Spleen (tissue), 11 donors: ENCODE measurements around the gene TICRR. TPM values are rescaled to one million over a fixed set of nuclear protein-coding genes. Genes with fewer than 3 reads are reported as not detected.

Experiments
- DNase-seq: peaks from one replicate; pipeline ENCODE4 v3.0.0-alpha.2; 2020
- H3K27ac ChIP-seq, 8 donors: fragments of 200-600 bp; sonication (generic) in 7 of 8; 1 replicate in 4 of 8; 2 replicates in 4 of 8; pipeline versions ENCODE4 v1.5.0 to v1.8.0; 2016 to 2021; ENCODE audit warnings: inconsistent platforms in 4 of 8, mild to moderate bottlenecking in 4 of 8, moderate library complexity in 1 of 8
- H3K27me3 ChIP-seq, 7 donors: fragments of 200-600 bp; sonication (generic) in 6 of 7; replicated peaks in 1 of 7; 1 replicate in 4 of 7; 2 replicates in 3 of 7; pipeline versions ENCODE4 v1.5.0 to v1.8.0; 2016 to 2021; ENCODE audit warnings: inconsistent platforms in 3 of 7, mild to moderate bottlenecking in 1 of 7
- H3K36me3 ChIP-seq, 6 donors: fragments of 200-600 bp; sonication (generic) in 5 of 6; 1 replicate in 4 of 6; 2 replicates in 2 of 6; pipeline versions ENCODE4 v1.5.0 to v1.8.0; 2016 to 2021; ENCODE audit warnings: inconsistent platforms in 2 of 6
- H3K4me1 ChIP-seq, 6 donors: fragments of 200-600 bp; sonication (generic) in 5 of 6; 1 replicate in 3 of 6; 2 replicates in 3 of 6; pipeline versions ENCODE4 v1.5.0 to v1.8.0; 2016 to 2021; ENCODE audit warnings: inconsistent platforms in 3 of 6
- H3K4me3 ChIP-seq, 8 donors: fragments of 200-600 bp; sonication (generic) in 7 of 8; 1 replicate in 4 of 8; 2 replicates in 4 of 8; pipeline versions ENCODE4 v1.5.0 to v1.8.0; 2016 to 2021; ENCODE audit warnings: inconsistent platforms in 4 of 8, mild to moderate bottlenecking in 4 of 8, moderate library complexity in 2 of 8
- H3K9me3 ChIP-seq, 8 donors: fragments of 200-600 bp; sonication (generic) in 7 of 8; 1 replicate in 4 of 8; 2 replicates in 4 of 8; pipeline versions ENCODE4 v1.5.0 to v1.8.0; 2016 to 2021; ENCODE audit warnings: inconsistent platforms in 4 of 8
- POLR2A ChIP-seq, 3 donors: fragments of 450-650 bp; IDR thresholded peaks; one replicate each; pipeline ENCODE4 v1.5.1; 2017; ENCODE audit warnings: antibody characterized with exemption in 3 of 3, mild to moderate bottlenecking in 1 of 3
- POLR2AphosphoS5 ChIP-seq, 3 donors: sonication (generic); formaldehyde crosslinking; IDR thresholded peaks; one replicate each; pipeline ENCODE4 v1.5.1; 2017; ENCODE audit warnings: antibody characterized with exemption in 3 of 3
- WGBS, 5 donors: extraction: QIAGEN DNeasy Blood & Tissue Kit in 3 of 5; methylation state at CpG; one replicate each; pipeline versions ENCODE4 v1.1.5 to v1.1.7; 2013 to 2018; 5-methylcytosine and 5-hydroxymethylcytosine counted together
- intact Hi-C: fragments of 100-400 bp; cut with DNase I; formaldehyde crosslinking; loops from one replicate; pipeline ENCODE4 v1.15.0; 2023; ENCODE audit warnings: low total_unique reads
- polyA plus RNA-seq, 3 donors: library from polyadenylated mRNA; stranded (reverse); fragments of 200-250 nt; gene quantifications; one replicate each; pipeline ENCODE4 v1.2.1, GENCODE V29; 2013
- total RNA-seq, 7 donors: library from RNA; depleted of rRNA in 3 of 7; stranded (reverse); fragments of >200 nt in 3 of 7; fragmentation: NEBNext Ultra II Directional in 4 of 7; extraction: Animal tissue kit (Norgen Biotek cat#: 25700) in 4 of 7; gene quantifications; one replicate each; pipeline versions ENCODE4 v1.1.0 to v1.2.1, GENCODE V29; 2016 to 2021
- TF ChIP-seq, protein P1 (sequence below), 11 experiments: fragments of 200-600 bp in 7 of 11; fragments of 450-650 bp in 4 of 11; sonication (generic) in 4 of 11; IDR thresholded peaks in 8 of 11; conservative IDR thresholded peaks in 3 of 11; 1 replicate in 7 of 11; 2 replicates in 4 of 11; pipeline versions ENCODE4 v1.4.0 to v1.8.0; 2016 to 2021; ENCODE audit warnings: antibody characterized with exemption in 11 of 11, inconsistent platforms in 4 of 11, mild to moderate bottlenecking in 1 of 11
- donor health status: healthy with polysubstance abuse.
- donor health status: DM: no; HTN: no; CAD: no; lungs with moderate emphysema.
- donor health status: DM: no; HTN: no; CAD: no.
- donor health status: Bipolar disorder and iron deficiency.
- donor health status: healthy.
- donor health status: DM: no; HTN: no; CAD: no.
- donor health status: DM: yes; HTN: yes; CAD: no.

Gene TICRR
- total and polyA plus RNA-seq, 10 donors = 0.22 to 3.0 (median 1.00) TPM

- Histone ChIP-seq H3K9me3 (no peaks in the 10 kb centered on the region), H3K4me1 (peaks cover 5 to 17% (median 15%) of the 10 kb centered on the region in 6 donors), H3K27me3 (peaks cover 0 to 57% (median 16%) of the 10 kb centered on the region in 7 donors), H3K4me3 (no peak overlapping the region), H3K27ac (no peak overlapping the region), H3K36me3 (no peaks in the 10 kb centered on the region)
- DNase-seq = no peak
- intact Hi-C loops = no loop called here
- TF ChIP-seq POLR2A (IDR thresholded peaks at IDR 0.05) (no peak), POLR2AphosphoS5 (IDR thresholded peaks at IDR 0.05) (no peak)
- TF ChIP-seq, protein P1, sequence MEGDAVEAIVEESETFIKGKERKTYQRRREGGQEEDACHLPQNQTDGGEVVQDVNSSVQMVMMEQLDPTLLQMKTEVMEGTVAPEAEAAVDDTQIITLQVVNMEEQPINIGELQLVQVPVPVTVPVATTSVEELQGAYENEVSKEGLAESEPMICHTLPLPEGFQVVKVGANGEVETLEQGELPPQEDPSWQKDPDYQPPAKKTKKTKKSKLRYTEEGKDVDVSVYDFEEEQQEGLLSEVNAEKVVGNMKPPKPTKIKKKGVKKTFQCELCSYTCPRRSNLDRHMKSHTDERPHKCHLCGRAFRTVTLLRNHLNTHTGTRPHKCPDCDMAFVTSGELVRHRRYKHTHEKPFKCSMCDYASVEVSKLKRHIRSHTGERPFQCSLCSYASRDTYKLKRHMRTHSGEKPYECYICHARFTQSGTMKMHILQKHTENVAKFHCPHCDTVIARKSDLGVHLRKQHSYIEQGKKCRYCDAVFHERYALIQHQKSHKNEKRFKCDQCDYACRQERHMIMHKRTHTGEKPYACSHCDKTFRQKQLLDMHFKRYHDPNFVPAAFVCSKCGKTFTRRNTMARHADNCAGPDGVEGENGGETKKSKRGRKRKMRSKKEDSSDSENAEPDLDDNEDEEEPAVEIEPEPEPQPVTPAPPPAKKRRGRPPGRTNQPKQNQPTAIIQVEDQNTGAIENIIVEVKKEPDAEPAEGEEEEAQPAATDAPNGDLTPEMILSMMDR (IDR thresholded peaks at IDR 0.05 in 8 of 11, conservative IDR thresholded peaks at IDR 0.05 in 3 of 11) = no peak
- 80 to 94% (median 84%) methylated on average over 2 to 16 of the region's 16 CpGs for WGBS, 5 donors
These were observed 77.4 kb downstream of the TICRR start for GRCh38 chr15:89652666-89653065.

DNA sequence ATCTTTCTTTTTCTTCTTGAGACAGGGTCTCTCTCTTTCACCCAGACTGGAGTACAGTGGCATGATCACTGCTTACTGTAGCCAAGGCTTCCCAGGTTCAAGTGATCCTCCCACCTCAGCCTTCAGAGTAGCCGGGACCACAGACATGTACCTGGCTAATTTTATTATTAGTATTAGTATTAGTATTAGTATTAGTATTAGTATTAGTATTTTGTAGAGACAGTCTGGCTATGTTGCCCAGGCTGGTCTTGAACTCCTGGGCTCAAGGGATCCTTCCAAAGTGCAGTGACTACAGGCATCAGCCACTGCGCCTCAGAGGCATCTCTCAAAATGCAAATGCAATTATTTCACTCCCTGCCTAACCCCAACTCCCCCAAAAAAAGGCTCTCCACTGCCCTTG is 78.3 kb downstream of the TICRR start:
- no peaks in the 10 kb centered on the region for H3K36me3 ChIP-seq
- DNase-seq = no peak
- intact Hi-C loops = no loop called here
- H3K9me3 ChIP-seq = no peaks in the 10 kb centered on the region
- TF ChIP-seq POLR2A (IDR thresholded peaks at IDR 0.05) = no peak
- TF ChIP-seq, protein P1 (IDR thresholded peaks at IDR 0.05 in 8 of 11, conservative IDR thresholded peaks at IDR 0.05 in 3 of 11) = peak in 1 of 11 experiments; percentile 4
- H3K27me3 ChIP-seq = peaks cover 0 to 58% (median 16%) of the 10 kb centered on the region in 7 donors
- 92 to 100% (median 98%) methylated on average over 2 of the region's 2 CpGs for WGBS, 5 donors
- H3K27ac ChIP-seq = no peak overlapping the region
- peaks cover 5 to 17% (median 15%) of the 10 kb centered on the region in 6 donors for H3K4me1 ChIP-seq
- no peak overlapping the region for H3K4me3 ChIP-seq

DNA sequence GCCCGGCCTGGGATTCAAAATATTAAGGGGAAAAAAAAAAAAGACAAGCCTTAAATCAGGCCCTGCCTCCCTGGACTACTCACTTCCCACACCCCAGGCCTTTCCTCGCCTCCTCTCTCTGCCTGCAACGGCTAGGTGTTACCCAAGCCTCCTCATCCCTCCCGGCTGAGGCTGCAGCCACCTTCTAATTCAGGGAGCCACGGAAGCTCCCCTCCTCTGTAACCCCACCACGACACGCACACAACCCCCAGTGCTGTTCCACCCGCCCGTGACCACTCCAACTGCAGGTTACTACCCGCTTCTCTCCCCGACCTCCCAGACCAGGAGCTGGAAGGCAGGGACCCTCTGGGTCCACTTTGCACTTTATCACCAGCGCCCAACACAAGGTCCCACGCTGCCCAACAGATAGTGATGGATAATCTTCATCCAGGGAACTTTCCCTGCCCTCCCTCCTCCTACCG is 79.1 kb downstream of the TICRR start:
- Histone ChIP-seq H3K36me3 (no peaks in the 10 kb centered on the region), H3K4me3 (peak overlapping the region; percentile 10 to 68 (median 45)), H3K27me3 (peaks cover 0 to 58% (median 16%) of the 10 kb centered on the region in 7 donors), H3K9me3 (no peaks in the 10 kb centered on the region), H3K27ac (no peak overlapping the region), H3K4me1 (peaks cover 5 to 17% (median 15%) of the 10 kb centered on the region in 6 donors)
- 43 to 56% (median 48%) methylated on average over 14 of the region's 14 CpGs for WGBS, 5 donors
- no peak for DNase-seq
- intact Hi-C loops = no loop called here
- TF ChIP-seq, protein P1 (IDR thresholded peaks at IDR 0.05 in 8 of 11, conservative IDR thresholded peaks at IDR 0.05 in 3 of 11) = no peak
- TF ChIP-seq POLR2A (IDR thresholded peaks at IDR 0.05) (no peak), POLR2AphosphoS5 (IDR thresholded peaks at IDR 0.05) (no peak)

GRCh38 chr15:89654847-89655805 is 79.9 kb downstream of the TICRR start, which contains the start of gene KIF7:
Gene KIF7 (minus strand): TSS chr15:89655467. CDS start chr15:89652930, 2,537 bp downstream.
- WGBS, 5 donors = 2 to 3% (median 2%) methylated on average over 44 to 87 of the region's 87 CpGs
- H3K36me3 ChIP-seq = no peaks in the 10 kb centered on the region
- no peak for DNase-seq

More at GRCh38 chr15:89654847-89655805, 79.9 kb downstream of the TICRR start, which contains the start of gene KIF7:
- peak within 1 kb of the TSS in 2 of 8 donors; percentile 38 to 40 for H3K27ac ChIP-seq
- peak within 1 kb of the TSS; percentile 10 to 68 (median 45) for H3K4me3 ChIP-seq
- intact Hi-C loops = no loop called here
- peaks cover 5 to 17% (median 15%) of the 10 kb centered on the region in 6 donors for H3K4me1 ChIP-seq
- H3K9me3 ChIP-seq = no peaks in the 10 kb centered on the region
- H3K27me3 ChIP-seq = peaks cover 0 to 58% (median 16%) of the 10 kb centered on the region in 7 donors
- peak in 1 of 3 donors; percentile 37 for TF ChIP-seq POLR2AphosphoS5 (IDR thresholded peaks at IDR 0.05)
- TF ChIP-seq, protein P1 (IDR thresholded peaks at IDR 0.05 in 8 of 11, conservative IDR thresholded peaks at IDR 0.05 in 3 of 11) = no peak
